Epithelial cell of esophagus (primary cell): Measurements from ENCODE around the gene PRICKLE1.
"Not testable (repeated sequence)": the region's sequence is repeated elsewhere in the genome, so short reads cannot be mapped to it uniquely, and the experiment has no call there.

Experiments
- DNase-seq: peaks from one replicate; pipeline ENCODE4 v3.0.0; 2010; ENCODE audit warnings: low read depth
- H3K4me3 ChIP-seq: 2 replicates; pipeline ENCODE4 v1.5.1; 2011; ENCODE audit warnings: mild to moderate bottlenecking, low read length, control low read depth
- CTCF ChIP-seq: IDR thresholded peaks from 2 replicates; pipeline ENCODE4 v1.5.1; 2011; ENCODE audit warnings: low read depth, mild to moderate bottlenecking, low read length, control low read depth, inconsistent platforms; ENCODE audit not compliant: insufficient read depth; ENCODE audit errors: missing control alignments

The PRICKLE1 gene

GRCh38 chr12:42560977-42561376, 28.6 kb downstream of the PRICKLE1 start:
- no peak for TF ChIP-seq CTCF
- H3K4me3 ChIP-seq = no peak overlapping the region
- DNase-seq = no peak

- no peak overlapping the region for H3K4me3 ChIP-seq
- DNase-seq = no peak
- TF ChIP-seq CTCF = no peak
Measured at GRCh38 chr12:42557586-42558172, 31.9 kb downstream of the PRICKLE1 start.

GRCh38 chr12:42556917-42557316, 32.6 kb downstream of the PRICKLE1 start:
- no peak for DNase-seq
- TF ChIP-seq CTCF = no peak
- no peak overlapping the region for H3K4me3 ChIP-seq

- DNase-seq = no peak
- no peak for TF ChIP-seq CTCF
- no peak overlapping the region for H3K4me3 ChIP-seq
Measured at GRCh38 chr12:42552822-42553221, 36.7 kb downstream of the PRICKLE1 start.

- DNase-seq = no peak
- no peak overlapping the region for H3K4me3 ChIP-seq
- TF ChIP-seq CTCF = no peak
Measured at GRCh38 chr12:42550800-42551199, 38.7 kb downstream of the PRICKLE1 start.

GRCh38 chr12:42546709-42547108, 42.8 kb downstream of the PRICKLE1 start:
- no peak overlapping the region for H3K4me3 ChIP-seq
- TF ChIP-seq CTCF = no peak
- no peak for DNase-seq

GRCh38 chr12:42541965-42542364, 47.6 kb downstream of the PRICKLE1 start:
- H3K4me3 ChIP-seq = no peak overlapping the region
- TF ChIP-seq CTCF = no peak
- no peak for DNase-seq

GRCh38 chr12:42541308-42541707, 48.2 kb downstream of the PRICKLE1 start:
- not testable (repeated sequence) for DNase-seq, H3K4me3 ChIP-seq
